GM18520 (cell line): ENCODE measurements around the gene OAT.
"Not testable (repeated sequence)": the region's sequence is repeated elsewhere in the genome, so short reads cannot be mapped to it uniquely, and the experiment has no call there.

Experiments used
- ATAC-seq: cut with Tn5 transposase; IDR thresholded peaks from one replicate; pipeline ENCODE4 v1.9.1; 2021; ENCODE audit not compliant: unreplicated experiment

Gene OAT

GRCh38 chr10:124447751-124448466 lies 29.2 kb upstream of the OAT start:
- no peak for ATAC-seq

- no peak for ATAC-seq
Observed at GRCh38 chr10:124446830-124447750, 28.4 kb upstream of the OAT start.

- not testable (repeated sequence) for ATAC-seq
Observed at GRCh38 chr10:124441694-124442093, 23.0 kb upstream of the OAT start.

- ATAC-seq = peak; percentile 84
Observed at GRCh38 chr10:124436191-124436638, 17.5 kb upstream of the OAT start.

- not testable (repeated sequence) for ATAC-seq
Observed at GRCh38 chr10:124435683-124436082, 17.0 kb upstream of the OAT start.

GRCh38 chr10:124433461-124433860 lies 14.7 kb upstream of the OAT start:
- ATAC-seq = no peak

GRCh38 chr10:124430077-124430476 lies 11.4 kb upstream of the OAT start:
- ATAC-seq = no peak

GRCh38 chr10:124429576-124429975 lies 10.9 kb upstream of the OAT start:
- ATAC-seq = no peak

GRCh38 chr10:124428207-124428777 lies 9.6 kb upstream of the OAT start:
- no peak for ATAC-seq

GRCh38 chr10:124425227-124425962 lies 6.7 kb upstream of the OAT start:
- ATAC-seq = no peak

GRCh38 chr10:124423813-124424212 lies 5.1 kb upstream of the OAT start:
- no peak for ATAC-seq

- ATAC-seq = no peak
Observed at GRCh38 chr10:124422742-124423141, 4.0 kb upstream of the OAT start.

GRCh38 chr10:124420254-124420653 lies 1.5 kb upstream of the OAT start:
- ATAC-seq = no peak

- ATAC-seq = no peak
Observed at GRCh38 chr10:124419635-124420034, 912 bp upstream of the OAT start.

- ATAC-seq = peak; percentile 12
Observed at GRCh38 chr10:124417895-124418725, 613 bp downstream of the OAT start.

- no peak for ATAC-seq
Observed at GRCh38 chr10:124416733-124417132, 2.0 kb downstream of the OAT start.

GRCh38 chr10:124415210-124415609 lies 3.5 kb downstream of the OAT start:
- no peak for ATAC-seq

- ATAC-seq = no peak
Observed at GRCh38 chr10:124414076-124414475, 4.6 kb downstream of the OAT start.

GRCh38 chr10:124409696-124410095 lies 9.0 kb downstream of the OAT start:
- ATAC-seq = no peak

GRCh38 chr10:124408357-124408756 lies 10.4 kb downstream of the OAT start:
- no peak for ATAC-seq
